GM20000 (cell line): ENCODE data around the gene GHRH.

Experiments used
- DNase-seq: peaks from one replicate; pipeline ENCODE4 v3.0.0; 2012; ENCODE audit warnings: low spot score
- CTCF ChIP-seq: IDR thresholded peaks from 2 replicates; pipeline ENCODE4 v1.5.1; 2012; ENCODE audit warnings: mild to moderate bottlenecking, control low read depth; ENCODE audit errors: extremely low read depth, missing control alignments

Gene GHRH

DNA sequence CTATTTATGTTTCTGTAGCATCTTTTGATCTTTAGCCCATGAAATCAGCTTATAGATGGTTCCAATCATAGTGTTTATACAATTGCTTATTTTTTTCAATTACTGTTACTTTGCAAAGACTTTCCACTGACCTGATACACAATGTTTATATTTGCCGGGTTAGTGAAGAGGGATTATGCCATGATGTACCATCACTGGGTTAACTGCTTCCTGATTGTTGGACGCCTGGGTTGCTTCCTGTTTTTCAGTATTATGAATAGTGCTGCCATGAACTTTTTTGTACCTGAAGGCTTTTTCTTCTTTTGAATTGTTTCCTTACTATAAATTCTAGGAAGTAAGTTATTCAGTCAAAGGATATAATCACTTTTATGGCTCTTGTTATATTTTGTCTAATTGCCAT lies 34.8 kb upstream of the GHRH start:
- DNase-seq = no peak
- no peak for TF ChIP-seq CTCF

GRCh38 chr20:37295595-37295994 lies 34.0 kb upstream of the GHRH start:
- no peak for DNase-seq
- no peak for TF ChIP-seq CTCF

GRCh38 chr20:37295001-37295400 lies 33.4 kb upstream of the GHRH start:
- no peak for TF ChIP-seq CTCF
- no peak for DNase-seq

DNA sequence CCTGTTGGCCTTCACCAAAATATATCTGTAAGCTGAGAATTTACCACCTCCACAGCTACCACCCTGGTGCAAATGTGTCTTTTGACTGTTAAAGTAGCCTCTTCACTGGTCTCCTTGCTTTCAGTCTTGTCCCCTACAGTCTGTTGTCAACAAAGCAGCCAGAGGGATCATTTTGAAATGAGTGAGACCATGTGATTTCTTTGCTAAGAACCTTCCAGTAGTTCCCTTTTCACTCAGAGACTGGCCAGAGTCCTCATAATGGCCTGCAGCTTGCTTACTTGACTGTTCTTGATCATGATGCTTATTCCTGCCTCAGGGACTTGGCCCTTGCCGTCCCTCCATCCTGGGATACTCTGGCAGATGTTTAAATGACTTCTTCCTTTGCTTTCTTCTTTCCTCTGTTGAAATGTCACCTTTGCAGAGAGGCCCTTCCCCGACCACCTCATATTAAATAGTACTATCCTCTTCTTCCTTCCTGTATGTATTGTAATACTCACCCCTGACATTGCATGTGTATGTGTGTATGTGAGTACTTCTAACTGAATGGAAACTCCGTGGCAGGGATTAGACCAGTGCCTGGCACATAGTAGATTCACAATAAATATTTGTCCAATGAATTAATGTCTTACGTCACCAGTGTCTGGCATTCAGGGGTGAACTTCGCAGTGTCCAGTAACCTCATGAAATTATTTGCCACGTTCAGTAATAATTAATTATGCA lies 32.8 kb upstream of the GHRH start:
- no peak for TF ChIP-seq CTCF
- DNase-seq = no peak

GRCh38 chr20:37293301-37293943 lies 31.8 kb upstream of the GHRH start:
- no peak for TF ChIP-seq CTCF
- no peak for DNase-seq

GRCh38 chr20:37291724-37292126 lies 30.1 kb upstream of the GHRH start:
- DNase-seq = peak; percentile 35

More at GRCh38 chr20:37291724-37292126, 30.1 kb upstream of the GHRH start:
- TF ChIP-seq CTCF = no peak
